ENCODE results near the gene KLC3.

Gene KLC3

DNA sequence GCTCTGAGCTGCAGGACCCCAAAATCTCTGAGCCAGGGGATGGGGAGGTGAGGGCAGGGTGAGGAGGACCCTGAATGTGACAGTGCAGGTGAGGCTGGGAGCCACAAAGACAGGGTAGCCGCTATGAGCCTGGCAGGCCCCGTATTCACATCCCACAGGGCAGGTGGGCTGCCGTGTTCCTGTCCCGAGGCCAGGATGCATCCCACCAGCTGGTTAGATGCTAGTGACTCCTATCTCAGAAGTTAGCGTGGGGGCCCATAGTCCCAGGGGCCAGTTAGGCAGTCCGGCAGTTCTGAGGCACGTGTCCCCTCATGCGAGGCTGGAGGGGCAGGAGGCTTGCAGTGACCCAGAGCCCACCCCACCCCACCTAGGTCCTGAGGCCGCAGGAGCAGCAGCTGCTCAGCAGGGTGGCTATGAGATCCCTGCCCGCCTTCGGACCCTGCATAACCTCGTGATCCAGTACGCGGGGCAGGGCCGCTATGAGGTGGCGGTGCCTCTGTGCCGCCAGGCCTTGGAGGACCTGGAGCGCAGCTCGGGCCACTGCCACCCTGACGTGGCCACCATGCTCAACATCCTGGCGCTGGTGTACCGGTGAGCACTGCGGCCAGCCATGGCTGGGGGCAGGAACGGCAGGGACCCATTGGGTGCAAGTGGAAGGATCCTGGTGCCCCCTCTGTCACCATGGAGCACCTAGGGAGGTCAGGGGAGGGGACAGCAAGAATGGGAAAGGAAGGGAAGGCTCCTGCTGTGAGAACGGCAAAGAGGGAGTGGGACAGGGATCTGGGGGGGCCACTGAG, 7.2 kb downstream of the KLC3 start:
- H3K4me3 ChIP-seq (ENCODE audit: insufficient read depth, low read depth, low read length): no peak overlapping the region
- H3K36me3 ChIP-seq (ENCODE audit: control insufficient read depth, insufficient read depth, low read length): peaks cover 21% of the 10 kb centered on the region
- no peak overlapping the region for H3K27ac ChIP-seq (ENCODE audit: insufficient read depth, low read depth, low read length, poor library complexity, severe bottlenecking)
- no peaks in the 10 kb centered on the region for H3K9me3 ChIP-seq (ENCODE audit: control insufficient read depth, low read length)
- WGBS, 2 experiments: 88 to 91% methylated on average over 25 of the region's 25 CpGs
- H3K27me3 ChIP-seq (ENCODE audit: control insufficient read depth, insufficient read depth, low read length, poor library complexity, severe bottlenecking): peaks cover 4% of the 10 kb centered on the region
- H3K4me1 ChIP-seq (ENCODE audit: control insufficient read depth, insufficient read depth, low read length): peaks cover 8% of the 10 kb centered on the region

GRCh38 chr19:45348367-45349125, 8.0 kb downstream of the KLC3 start:
- Histone ChIP-seq H3K27me3 (ENCODE audit: control insufficient read depth, insufficient read depth, low read length, poor library complexity, severe bottlenecking) (no peaks in the 10 kb centered on the region), H3K4me1 (ENCODE audit: control insufficient read depth, insufficient read depth, low read length) (peaks cover 8% of the 10 kb centered on the region), H3K9me3 (ENCODE audit: control insufficient read depth, low read length) (no peaks in the 10 kb centered on the region), H3K27ac (ENCODE audit: insufficient read depth, low read depth, low read length, poor library complexity, severe bottlenecking) (no peak overlapping the region), H3K4me3 (ENCODE audit: insufficient read depth, low read depth, low read length) (no peak overlapping the region), H3K36me3 (ENCODE audit: control insufficient read depth, insufficient read depth, low read length) (peaks cover 28% of the 10 kb centered on the region)
- 89 to 90% methylated on average over 23 of the region's 23 CpGs for WGBS, 2 experiments

DNA sequence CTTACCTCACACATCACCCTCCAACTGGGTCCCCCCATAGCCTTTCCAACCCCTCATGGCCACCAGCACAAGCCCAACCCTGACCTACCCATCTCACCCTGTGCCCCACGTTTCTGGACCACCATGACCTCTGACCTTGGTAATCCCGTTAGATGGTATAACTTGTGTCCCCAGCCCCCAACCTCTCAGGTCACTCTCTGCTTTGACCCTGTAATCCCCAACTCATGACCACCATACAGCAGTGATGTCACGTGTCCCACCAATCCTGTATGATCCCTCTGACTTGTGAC, 8.5 kb downstream of the KLC3 start:
- H3K9me3 ChIP-seq (ENCODE audit: control insufficient read depth, low read length): no peaks in the 10 kb centered on the region
- H3K4me3 ChIP-seq (ENCODE audit: insufficient read depth, low read depth, low read length): no peak overlapping the region
- no peaks in the 10 kb centered on the region for H3K27me3 ChIP-seq (ENCODE audit: control insufficient read depth, insufficient read depth, low read length, poor library complexity, severe bottlenecking)
- H3K27ac ChIP-seq (ENCODE audit: insufficient read depth, low read depth, low read length, poor library complexity, severe bottlenecking): no peak overlapping the region
- H3K4me1 ChIP-seq (ENCODE audit: control insufficient read depth, insufficient read depth, low read length): peaks cover 8% of the 10 kb centered on the region
- 92 to 95% methylated on average over 3 of the region's 3 CpGs for WGBS, 2 experiments
- H3K36me3 ChIP-seq (ENCODE audit: control insufficient read depth, insufficient read depth, low read length): peaks cover 32% of the 10 kb centered on the region

- no peaks in the 10 kb centered on the region for H3K27me3 ChIP-seq (ENCODE audit: control insufficient read depth, insufficient read depth, low read length, poor library complexity, severe bottlenecking)
- peaks cover 8% of the 10 kb centered on the region for H3K4me1 ChIP-seq (ENCODE audit: control insufficient read depth, insufficient read depth, low read length)
- 94 to 95% methylated on average over 17 of the region's 17 CpGs for WGBS, 2 experiments
- peaks cover 36% of the 10 kb centered on the region for H3K36me3 ChIP-seq (ENCODE audit: control insufficient read depth, insufficient read depth, low read length)
- no peak overlapping the region for H3K4me3 ChIP-seq (ENCODE audit: insufficient read depth, low read depth, low read length)
- H3K27ac ChIP-seq (ENCODE audit: insufficient read depth, low read depth, low read length, poor library complexity, severe bottlenecking): no peak overlapping the region
- no peaks in the 10 kb centered on the region for H3K9me3 ChIP-seq (ENCODE audit: control insufficient read depth, low read length)
These were observed 8.9 kb downstream of the KLC3 start for GRCh38 chr19:45349430-45349941.

- 95 to 96% methylated on average over 17 of the region's 17 CpGs for WGBS, 2 experiments
- Histone ChIP-seq H3K36me3 (ENCODE audit: control insufficient read depth, insufficient read depth, low read length) (peaks cover 46% of the 10 kb centered on the region), H3K27ac (ENCODE audit: insufficient read depth, low read depth, low read length, poor library complexity, severe bottlenecking) (no peak overlapping the region), H3K9me3 (ENCODE audit: control insufficient read depth, low read length) (no peaks in the 10 kb centered on the region), H3K4me1 (ENCODE audit: control insufficient read depth, insufficient read depth, low read length) (peaks cover 8% of the 10 kb centered on the region), H3K4me3 (ENCODE audit: insufficient read depth, low read depth, low read length) (no peak overlapping the region), H3K27me3 (ENCODE audit: control insufficient read depth, insufficient read depth, low read length, poor library complexity, severe bottlenecking) (no peaks in the 10 kb centered on the region)
These were observed 10.0 kb downstream of the KLC3 start for GRCh38 chr19:45350477-45351058.

DNA sequence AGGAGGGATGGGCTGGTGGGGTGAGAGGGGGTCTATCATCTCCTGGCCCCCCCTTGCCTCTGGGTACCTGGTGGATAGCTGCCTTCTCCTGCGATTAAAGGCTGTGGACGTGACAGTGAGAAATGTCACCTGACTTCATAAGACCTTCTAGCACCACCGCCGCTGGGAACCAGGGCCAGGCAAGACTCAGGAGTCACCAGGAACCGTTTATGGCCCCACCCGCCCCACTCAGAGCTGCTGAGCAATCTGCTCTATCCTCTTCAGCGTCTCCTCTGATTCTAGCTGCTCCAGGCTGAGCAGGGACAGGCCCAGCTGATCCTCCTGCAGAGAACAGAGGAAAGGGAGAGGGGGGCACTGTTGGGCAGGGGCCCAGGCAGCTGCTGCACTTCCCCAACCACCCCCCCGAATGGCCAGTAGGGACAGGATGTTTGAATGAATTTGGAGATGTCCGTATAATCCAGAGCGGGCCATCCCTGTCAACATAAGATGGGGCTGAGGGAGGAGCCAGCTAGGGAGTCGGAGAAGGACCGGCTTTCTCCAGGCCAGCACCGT, 10.9 kb downstream of the KLC3 start:
- Histone ChIP-seq H3K4me3 (ENCODE audit: insufficient read depth, low read depth, low read length) (no peak overlapping the region), H3K9me3 (ENCODE audit: control insufficient read depth, low read length) (no peaks in the 10 kb centered on the region), H3K27me3 (ENCODE audit: control insufficient read depth, insufficient read depth, low read length, poor library complexity, severe bottlenecking) (no peaks in the 10 kb centered on the region), H3K4me1 (ENCODE audit: control insufficient read depth, insufficient read depth, low read length) (peaks cover 8% of the 10 kb centered on the region), H3K27ac (ENCODE audit: insufficient read depth, low read depth, low read length, poor library complexity, severe bottlenecking) (no peak overlapping the region), H3K36me3 (ENCODE audit: control insufficient read depth, insufficient read depth, low read length) (peaks cover 54% of the 10 kb centered on the region)
- 94 to 95% methylated on average over 13 of the region's 13 CpGs for WGBS, 2 experiments

DNA sequence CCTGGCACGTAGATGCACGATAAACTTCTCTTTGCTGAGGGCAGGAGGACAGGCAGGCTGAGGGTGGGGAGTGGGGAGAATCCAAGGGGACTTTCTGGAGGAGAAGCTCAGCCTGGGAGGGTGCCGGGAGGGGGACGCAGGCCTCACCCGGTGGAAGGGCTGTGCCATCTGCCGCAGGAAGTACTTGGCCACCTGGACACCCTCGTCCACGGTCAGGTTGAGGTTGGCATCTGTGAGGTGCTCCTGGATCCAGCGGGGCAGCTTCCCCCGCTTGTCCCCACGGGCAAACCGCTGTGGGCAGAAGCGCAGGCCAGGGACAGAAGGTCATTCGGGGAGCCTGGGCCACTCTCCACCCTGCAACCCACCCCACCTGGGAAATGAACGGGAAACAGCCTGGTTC, 11.5 kb downstream of the KLC3 start:
- Histone ChIP-seq H3K4me3 (ENCODE audit: insufficient read depth, low read depth, low read length) (no peak overlapping the region), H3K27me3 (ENCODE audit: control insufficient read depth, insufficient read depth, low read length, poor library complexity, severe bottlenecking) (no peaks in the 10 kb centered on the region), H3K4me1 (ENCODE audit: control insufficient read depth, insufficient read depth, low read length) (peaks cover 8% of the 10 kb centered on the region), H3K9me3 (ENCODE audit: control insufficient read depth, low read length) (no peaks in the 10 kb centered on the region), H3K36me3 (ENCODE audit: control insufficient read depth, insufficient read depth, low read length) (peaks cover 59% of the 10 kb centered on the region), H3K27ac (ENCODE audit: insufficient read depth, low read depth, low read length, poor library complexity, severe bottlenecking) (no peak overlapping the region)
- WGBS, 2 experiments: 90 to 91% methylated on average over 15 of the region's 15 CpGs

GRCh38 chr19:45352471-45352870, 11.9 kb downstream of the KLC3 start:
- no peak overlapping the region for H3K27ac ChIP-seq (ENCODE audit: insufficient read depth, low read depth, low read length, poor library complexity, severe bottlenecking)
- H3K27me3 ChIP-seq (ENCODE audit: control insufficient read depth, insufficient read depth, low read length, poor library complexity, severe bottlenecking): no peaks in the 10 kb centered on the region
- H3K36me3 ChIP-seq (ENCODE audit: control insufficient read depth, insufficient read depth, low read length): peaks cover 63% of the 10 kb centered on the region
- no peak overlapping the region for H3K4me3 ChIP-seq (ENCODE audit: insufficient read depth, low read depth, low read length)
- 95 to 96% methylated on average over 20 of the region's 20 CpGs for WGBS, 2 experiments
- H3K9me3 ChIP-seq (ENCODE audit: control insufficient read depth, low read length): no peaks in the 10 kb centered on the region
- peaks cover 8% of the 10 kb centered on the region for H3K4me1 ChIP-seq (ENCODE audit: control insufficient read depth, insufficient read depth, low read length)

DNA sequence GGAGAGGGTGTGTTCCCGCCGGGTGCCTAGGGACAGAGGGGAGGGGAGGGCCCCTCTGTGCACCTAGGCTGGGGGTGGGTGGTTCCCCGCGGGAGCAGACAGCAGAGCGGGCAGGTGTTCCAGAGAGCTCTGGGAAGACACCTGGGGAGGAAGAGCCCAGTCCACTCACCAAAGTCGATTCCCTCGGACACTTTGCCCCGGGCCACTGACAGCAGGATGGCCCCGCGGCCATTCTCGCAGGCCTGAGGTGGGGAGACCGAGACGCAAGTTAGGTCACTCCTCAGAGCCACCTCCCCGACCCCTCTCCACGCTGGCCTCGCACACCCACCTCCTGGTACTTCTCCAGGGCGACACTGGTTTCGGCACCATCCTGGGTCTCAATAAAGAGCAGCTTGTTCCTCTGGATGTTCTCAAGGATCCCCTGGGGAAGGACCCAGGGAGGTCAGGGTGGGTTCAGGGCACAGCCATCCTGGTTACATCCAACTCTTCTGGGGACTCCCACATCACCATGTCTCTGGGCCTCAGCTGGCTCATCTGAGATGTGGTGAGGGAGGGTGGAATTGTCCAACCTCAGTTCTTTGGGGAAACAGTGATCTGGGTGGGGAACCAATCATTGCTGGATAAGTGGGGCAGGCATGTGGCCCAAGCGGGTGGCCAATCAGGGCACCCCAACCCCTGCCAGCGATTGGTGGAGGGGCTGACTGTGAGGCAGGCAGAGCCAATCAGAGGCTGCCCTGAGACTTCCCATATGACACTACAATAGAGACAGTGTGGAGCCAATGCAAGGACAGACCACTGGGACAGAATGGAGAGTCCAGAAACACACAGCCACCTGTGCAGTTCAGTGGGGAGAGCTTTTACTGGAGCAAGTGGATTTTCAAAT, 12.6 kb downstream of the KLC3 start:
- no peaks in the 10 kb centered on the region for H3K27me3 ChIP-seq (ENCODE audit: control insufficient read depth, insufficient read depth, low read length, poor library complexity, severe bottlenecking)
- H3K36me3 ChIP-seq (ENCODE audit: control insufficient read depth, insufficient read depth, low read length): peaks cover 66% of the 10 kb centered on the region
- H3K4me3 ChIP-seq (ENCODE audit: insufficient read depth, low read depth, low read length): no peak overlapping the region
- H3K4me1 ChIP-seq (ENCODE audit: control insufficient read depth, insufficient read depth, low read length): peaks cover 8% of the 10 kb centered on the region
- H3K27ac ChIP-seq (ENCODE audit: insufficient read depth, low read depth, low read length, poor library complexity, severe bottlenecking): no peak overlapping the region
- WGBS, 2 experiments: 95 to 96% methylated on average over 19 of the region's 20 CpGs
- no peaks in the 10 kb centered on the region for H3K9me3 ChIP-seq (ENCODE audit: control insufficient read depth, low read length)
